Fibroblast of peridontal ligament (primary cell): Measurements from ENCODE around the gene CRX.
"Not testable (repeated sequence)": the region's sequence is repeated elsewhere in the genome, so short reads cannot be mapped to it uniquely, and the experiment has no call there.

Source experiments
- DNase-seq: peaks from one replicate; pipeline ENCODE4 v3.0.0-alpha.2; 2010; ENCODE audit errors: extremely low read depth

Gene CRX

GRCh38 chr19:47821460-47822020 is at the start of gene CRX:
Gene CRX, plus strand, starts transcription at chr19:47821937. Its CDS starts 12,507 bp downstream, at chr19:47834444.
- no peak for DNase-seq

- no peak for DNase-seq
These were observed 45.2 kb upstream of the CRX start for GRCh38 chr19:47776568-47776967.

- DNase-seq = not testable (repeated sequence)
These were observed 44.3 kb upstream of the CRX start for GRCh38 chr19:47777245-47778048.

- peak; percentile 60 for DNase-seq
These were observed 43.4 kb upstream of the CRX start, which contains the start of gene SELENOW for GRCh38 chr19:47778049-47778953. Gene SELENOW, plus strand, starts transcription at chr19:47778703. Its CDS starts 83 bp downstream, at chr19:47778786.

GRCh38 chr19:47778954-47779351 is 42.8 kb upstream of the CRX start:
- DNase-seq = peak; percentile 25

DNA sequence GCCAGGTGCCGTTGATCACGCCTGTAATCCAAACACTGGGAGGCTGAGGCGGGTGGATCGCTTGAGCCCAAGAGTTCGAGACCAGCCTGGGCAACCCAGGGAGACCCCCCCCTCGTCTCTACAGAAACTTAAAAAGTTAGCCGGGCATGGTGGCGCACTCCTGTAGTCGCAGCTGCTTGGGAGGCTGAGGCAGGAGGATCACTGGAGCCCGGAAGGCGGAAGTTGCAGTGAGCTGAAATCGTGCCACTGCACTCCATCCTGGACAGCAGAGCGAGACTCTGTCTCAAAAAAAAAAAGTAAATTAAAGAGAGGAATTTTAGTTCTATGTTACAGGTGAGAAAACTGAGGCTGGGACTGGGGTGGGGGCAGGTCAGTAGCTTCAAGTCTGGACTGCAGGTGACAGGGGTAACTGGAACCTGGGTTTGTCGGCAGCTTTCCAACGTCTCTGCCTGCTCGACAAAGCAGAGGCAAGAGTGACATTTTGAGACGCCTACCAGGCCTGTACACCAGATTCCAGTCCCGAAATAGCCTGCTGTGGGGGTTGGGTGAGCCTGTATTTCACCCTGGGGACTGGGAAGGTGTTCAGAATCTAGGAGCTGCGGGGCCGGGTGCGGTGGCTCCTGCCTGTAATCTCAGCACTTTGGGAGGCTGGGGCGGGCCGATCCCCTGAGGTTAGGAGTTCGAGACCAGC is 42.1 kb upstream of the CRX start:
- no peak for DNase-seq

DNA sequence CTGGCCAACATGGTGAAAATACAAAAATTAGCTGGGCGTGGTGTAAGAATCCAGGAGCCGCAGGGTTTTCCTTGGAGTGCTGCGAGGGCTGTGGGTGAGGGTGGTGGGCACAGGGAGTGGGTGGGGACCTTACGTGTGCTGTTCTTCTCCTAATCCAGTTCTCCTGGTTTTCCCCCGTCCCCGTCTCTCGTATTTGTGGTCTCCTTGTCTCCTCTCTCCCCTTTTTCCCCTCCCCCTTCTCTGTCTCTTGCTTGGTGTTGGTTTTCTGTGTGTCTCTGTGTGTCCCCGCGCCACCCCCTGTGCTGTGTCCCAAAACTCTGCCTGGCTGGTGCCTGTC is 41.6 kb upstream of the CRX start:
- no peak for DNase-seq

- peak; percentile 33 for DNase-seq
These were observed 40.0 kb upstream of the CRX start for GRCh38 chr19:47781590-47782262.

GRCh38 chr19:47786566-47786965 is 35.2 kb upstream of the CRX start:
- DNase-seq = no peak

DNA sequence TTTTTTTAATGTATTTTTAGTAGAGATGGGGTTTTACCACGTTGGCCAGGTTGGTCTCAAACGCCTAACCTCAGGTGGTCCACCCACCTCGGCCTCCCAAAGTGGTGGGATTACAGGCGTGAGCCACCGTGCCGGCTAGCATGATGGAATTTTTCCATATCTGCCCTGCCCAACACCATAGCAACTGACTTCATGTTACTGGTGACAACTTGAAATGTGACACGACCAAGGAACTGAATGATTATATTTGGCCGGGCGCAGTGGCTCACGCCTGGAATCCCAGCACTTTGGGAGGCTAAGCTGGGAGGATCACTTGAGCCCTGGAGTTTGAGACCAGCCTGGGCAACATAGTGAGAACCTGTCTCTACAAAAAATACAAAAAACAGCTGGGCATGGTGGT is 34.4 kb upstream of the CRX start:
- DNase-seq = not testable (repeated sequence)

DNA sequence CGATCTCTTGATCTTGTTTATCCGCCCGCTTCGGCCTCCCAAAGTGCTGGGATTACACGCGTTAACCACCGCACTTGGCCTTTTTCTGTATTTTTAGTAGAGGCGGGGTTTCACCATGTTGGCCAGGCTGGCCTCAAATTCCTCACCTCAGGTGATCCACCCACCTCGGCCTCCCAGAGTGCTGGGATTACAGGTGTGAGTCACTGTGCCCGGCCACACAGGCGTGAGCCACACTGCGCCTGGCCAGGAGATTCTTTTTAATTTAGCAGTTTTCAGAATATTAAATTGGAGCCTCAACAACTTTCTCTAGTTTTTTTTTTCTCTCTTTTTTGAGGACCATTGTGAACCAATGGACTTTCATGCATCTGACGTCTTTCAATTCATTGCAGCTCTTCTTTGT is 31.9 kb upstream of the CRX start:
- DNase-seq = not testable (repeated sequence)

- peak; percentile 55 for DNase-seq
These were observed 31.3 kb upstream of the CRX start for GRCh38 chr19:47790398-47790814.

- DNase-seq = no peak
These were observed 29.1 kb upstream of the CRX start for GRCh38 chr19:47792616-47793015.

GRCh38 chr19:47794526-47794925 is 27.2 kb upstream of the CRX start:
- DNase-seq = no peak

DNA sequence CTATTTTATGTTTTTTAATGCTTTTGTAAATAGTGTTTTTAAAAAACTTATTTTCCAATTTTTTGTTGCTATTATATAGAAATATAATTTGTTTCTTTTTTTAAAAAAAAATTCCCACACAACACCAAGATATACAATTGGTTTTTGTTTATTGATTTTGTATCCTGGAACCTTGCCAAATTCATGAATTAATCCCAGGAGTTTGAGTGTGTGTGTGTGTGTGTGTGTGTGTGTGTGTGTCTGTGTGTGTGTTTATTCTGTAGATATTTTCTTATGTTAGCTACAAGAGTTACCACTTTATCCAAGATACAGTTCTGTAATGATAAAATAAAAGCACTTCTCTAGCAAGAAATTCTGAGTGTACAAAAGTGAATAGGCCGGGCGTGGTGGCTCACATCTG is 25.0 kb upstream of the CRX start:
- no peak for DNase-seq

GRCh38 chr19:47797996-47798903 is 23.5 kb upstream of the CRX start:
- DNase-seq = no peak

GRCh38 chr19:47798904-47799266 is 22.9 kb upstream of the CRX start:
- DNase-seq = no peak

DNA sequence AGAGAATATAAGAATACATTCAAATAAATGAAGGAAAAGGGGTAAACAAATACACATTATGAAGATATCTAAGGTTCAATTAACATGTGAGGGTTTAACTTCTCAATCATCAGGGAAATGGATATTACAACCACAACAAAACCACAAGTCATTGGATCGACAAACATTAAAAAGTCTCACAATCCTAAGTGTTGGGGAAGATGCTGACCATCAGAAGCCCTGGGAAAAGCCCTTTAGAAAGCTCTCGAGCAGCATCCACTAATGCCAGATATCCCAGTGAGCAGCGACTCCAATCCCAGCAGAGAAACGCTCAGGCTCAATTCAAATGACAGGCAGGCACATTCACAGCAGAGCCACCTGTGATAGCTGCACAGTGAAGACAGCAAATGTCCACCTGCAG is 20.5 kb upstream of the CRX start:
- no peak for DNase-seq

DNA sequence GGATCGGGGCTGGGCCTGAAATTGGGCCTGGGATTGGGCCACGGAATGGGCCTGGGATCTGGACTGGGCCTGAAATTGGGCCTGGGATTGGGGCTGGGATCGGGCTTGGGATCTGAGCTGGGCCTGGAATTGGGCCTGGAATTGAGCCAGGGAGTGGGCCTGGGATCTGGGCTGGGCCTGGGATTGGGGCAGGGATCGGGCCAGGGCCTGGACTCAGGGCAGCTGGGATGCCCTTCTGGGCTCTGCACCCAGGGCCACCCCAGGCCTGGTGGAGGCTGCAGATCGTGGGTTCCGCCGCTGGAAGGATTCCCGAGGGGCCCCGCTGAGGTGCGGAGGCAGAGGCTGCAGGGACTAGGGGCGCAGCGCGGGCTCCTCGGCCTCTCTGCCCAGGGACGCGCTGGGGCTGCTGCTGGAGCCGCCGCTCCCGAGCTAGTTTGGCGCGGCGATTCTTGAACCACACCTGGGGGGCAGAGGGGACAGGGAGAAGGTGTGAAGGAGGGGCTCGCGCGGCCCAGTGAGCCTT is 19.2 kb upstream of the CRX start:
- DNase-seq = no peak

DNA sequence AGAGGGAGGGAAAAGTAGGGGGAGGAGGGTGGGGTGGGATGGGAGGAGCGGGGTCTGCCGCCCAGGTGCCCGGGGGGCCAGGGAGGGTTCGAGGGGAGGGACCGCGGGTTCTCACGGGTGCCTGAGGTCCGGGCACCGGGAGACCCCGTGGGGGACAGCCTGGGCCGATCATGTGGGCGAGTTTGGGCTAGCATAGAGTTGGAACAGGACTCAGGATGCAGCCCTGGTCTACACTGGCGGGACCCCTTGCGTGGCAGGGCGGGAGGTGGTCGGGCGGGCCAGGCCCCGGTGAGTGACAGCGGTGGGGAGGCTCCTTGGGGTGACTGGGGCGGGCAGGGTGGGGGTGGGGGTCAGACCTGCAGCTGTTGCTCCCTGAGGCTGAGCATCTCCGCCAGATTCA is 18.6 kb upstream of the CRX start:
- not testable (repeated sequence) for DNase-seq
